ENCODE measurements around the gene CNTNAP2.

CNTNAP2 gene

GRCh38 chr7:146700015-146700560 is 583.5 kb downstream of the CNTNAP2 start:
- Histone ChIP-seq H3K27me3 (no peaks in the 10 kb centered on the region), H3K36me3 (no peaks in the 10 kb centered on the region), H3K4me3 (ENCODE audit: low read depth, low read length) (no peak overlapping the region), H3K4me1 (no peaks in the 10 kb centered on the region), H3K9me3 (no peaks in the 10 kb centered on the region)
- no peak for DNase-seq
- no peak for TF ChIP-seq CTCF (IDR thresholded peaks at IDR 0.05; ENCODE audit: low read depth, low read length)

GRCh38 chr7:146701166-146701565 is 584.6 kb downstream of the CNTNAP2 start:
- DNase-seq, result no peak
- Histone ChIP-seq H3K27me3 (no peaks in the 10 kb centered on the region), H3K36me3 (no peaks in the 10 kb centered on the region)

GRCh38 chr7:146702898-146703297 is 586.3 kb downstream of the CNTNAP2 start:
- Histone ChIP-seq H3K4me3 (ENCODE audit: low read depth, low read length) (no peak overlapping the region), H3K27me3 (no peaks in the 10 kb centered on the region), H3K36me3 (no peaks in the 10 kb centered on the region), H3K4me1 (no peaks in the 10 kb centered on the region), H3K9me3 (no peaks in the 10 kb centered on the region)
- TF ChIP-seq CTCF (IDR thresholded peaks at IDR 0.05; ENCODE audit: low read depth, low read length), result no peak
- no peak for DNase-seq

More at GRCh38 chr7:146701166-146701565, 584.6 kb downstream of the CNTNAP2 start:
- Histone ChIP-seq H3K4me3 (ENCODE audit: low read depth, low read length) (no peak overlapping the region), H3K9me3 (no peaks in the 10 kb centered on the region), H3K4me1 (no peaks in the 10 kb centered on the region)
- no peak for TF ChIP-seq CTCF (IDR thresholded peaks at IDR 0.05; ENCODE audit: low read depth, low read length)

- H3K4me3 ChIP-seq (ENCODE audit: low read depth, low read length), result no peak overlapping the region
- no peaks in the 10 kb centered on the region for H3K36me3 ChIP-seq
- no peaks in the 10 kb centered on the region for H3K27me3 ChIP-seq
- no peak for TF ChIP-seq CTCF (IDR thresholded peaks at IDR 0.05; ENCODE audit: low read depth, low read length)
- no peaks in the 10 kb centered on the region for H3K9me3 ChIP-seq
- no peak for DNase-seq
- H3K4me1 ChIP-seq, result no peaks in the 10 kb centered on the region
Measured at GRCh38 chr7:146709451-146710027, 592.9 kb downstream of the CNTNAP2 start.

GRCh38 chr7:146713205-146713604 is 596.6 kb downstream of the CNTNAP2 start:
- DNase-seq, result no peak
- TF ChIP-seq CTCF (IDR thresholded peaks at IDR 0.05; ENCODE audit: low read depth, low read length), result no peak
- Histone ChIP-seq H3K4me3 (ENCODE audit: low read depth, low read length) (no peak overlapping the region), H3K36me3 (no peaks in the 10 kb centered on the region), H3K9me3 (no peaks in the 10 kb centered on the region), H3K27me3 (no peaks in the 10 kb centered on the region), H3K4me1 (no peaks in the 10 kb centered on the region)

GRCh38 chr7:146713934-146714333 is 597.3 kb downstream of the CNTNAP2 start:
- Histone ChIP-seq H3K4me3 (ENCODE audit: low read depth, low read length) (no peak overlapping the region), H3K27me3 (no peaks in the 10 kb centered on the region), H3K9me3 (no peaks in the 10 kb centered on the region), H3K36me3 (no peaks in the 10 kb centered on the region), H3K4me1 (no peaks in the 10 kb centered on the region)
- DNase-seq, result no peak
- TF ChIP-seq CTCF (IDR thresholded peaks at IDR 0.05; ENCODE audit: low read depth, low read length), result no peak
